GM19099 (cell line): ENCODE results near the gene GNB5.

Experiments used
- POLR2A ChIP-seq: IDR thresholded peaks from 3 replicates; pipeline ENCODE4 v1.6.1; 2011; ENCODE audit warnings: low read depth; ENCODE audit not compliant: insufficient read length; ENCODE audit errors: extremely low read depth

The GNB5 gene

GRCh38 chr15:52218371-52218770, 27.2 kb upstream of the GNB5 start:
- no peak for TF ChIP-seq POLR2A

DNA sequence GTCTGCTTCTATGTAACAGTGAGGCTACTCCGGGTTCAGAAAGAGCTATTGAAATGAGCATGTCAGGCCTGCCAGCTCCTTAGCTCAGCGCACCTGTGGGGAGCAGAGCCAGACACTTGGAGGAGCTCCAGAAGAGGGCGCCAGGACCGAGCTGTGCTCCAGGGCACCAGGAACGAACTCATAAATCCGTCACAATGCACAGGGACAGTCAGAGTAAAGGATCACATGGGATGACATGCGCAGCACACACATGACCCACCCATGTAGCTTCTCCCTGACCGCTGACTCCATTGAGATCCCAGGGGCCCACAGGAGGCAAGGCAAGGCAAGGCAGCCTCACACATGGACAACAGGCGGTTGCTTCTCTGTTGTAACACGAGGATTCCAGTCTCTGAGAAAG, 26.0 kb upstream of the GNB5 start:
- TF ChIP-seq POLR2A: no peak

- no peak for TF ChIP-seq POLR2A
Measured at GRCh38 chr15:52214553-52214952, 23.4 kb upstream of the GNB5 start.

DNA sequence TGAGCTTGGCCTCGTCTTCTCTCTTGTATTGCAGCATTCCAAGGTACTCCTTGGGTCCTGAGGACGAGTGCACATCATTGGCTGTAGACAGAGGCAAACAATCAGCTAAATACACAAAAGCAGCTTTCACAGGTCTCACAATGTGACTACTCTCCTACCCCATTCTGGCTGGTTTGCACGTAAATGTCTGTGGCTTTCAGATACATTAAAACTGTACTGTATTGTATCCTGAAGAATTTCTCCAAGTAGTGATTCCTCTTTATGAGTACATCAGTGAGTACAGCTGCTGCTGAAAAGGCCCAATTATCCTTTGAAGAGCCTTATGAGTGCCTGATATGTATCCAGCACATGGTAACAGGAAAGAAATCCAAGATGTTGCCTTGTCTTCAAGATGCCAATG, 22.0 kb upstream of the GNB5 start:
- no peak for TF ChIP-seq POLR2A

DNA sequence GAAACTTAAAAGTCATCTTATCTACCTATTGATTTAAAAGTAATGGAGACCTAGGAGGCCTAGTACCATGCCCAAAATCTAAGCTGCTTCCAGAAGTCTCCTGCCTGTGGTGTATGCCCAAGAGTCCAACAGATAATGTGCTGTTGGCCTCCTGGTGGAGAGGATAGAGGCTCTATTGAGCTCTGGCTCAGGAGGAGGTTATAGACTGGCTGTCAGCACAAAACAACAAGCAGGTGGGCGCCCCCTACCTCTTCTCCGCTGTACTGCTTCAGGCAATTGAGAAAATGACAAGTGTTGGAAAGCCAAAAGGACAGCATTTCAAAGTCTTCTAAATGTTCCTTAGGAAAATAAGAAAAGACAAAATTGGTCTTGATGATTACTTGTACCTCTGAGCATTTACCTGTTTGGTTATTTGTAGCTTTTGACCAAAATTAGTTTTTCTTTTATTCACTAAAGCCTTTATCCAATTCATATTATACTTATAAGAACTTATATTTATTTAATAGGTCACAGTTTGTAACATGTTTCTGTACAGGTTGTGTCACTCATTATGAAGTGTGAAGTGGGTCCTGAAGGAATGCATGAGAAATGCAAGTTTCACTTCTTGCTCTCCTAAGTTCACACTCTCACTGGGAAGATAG, 17.2 kb upstream of the GNB5 start:
- no peak for TF ChIP-seq POLR2A

DNA sequence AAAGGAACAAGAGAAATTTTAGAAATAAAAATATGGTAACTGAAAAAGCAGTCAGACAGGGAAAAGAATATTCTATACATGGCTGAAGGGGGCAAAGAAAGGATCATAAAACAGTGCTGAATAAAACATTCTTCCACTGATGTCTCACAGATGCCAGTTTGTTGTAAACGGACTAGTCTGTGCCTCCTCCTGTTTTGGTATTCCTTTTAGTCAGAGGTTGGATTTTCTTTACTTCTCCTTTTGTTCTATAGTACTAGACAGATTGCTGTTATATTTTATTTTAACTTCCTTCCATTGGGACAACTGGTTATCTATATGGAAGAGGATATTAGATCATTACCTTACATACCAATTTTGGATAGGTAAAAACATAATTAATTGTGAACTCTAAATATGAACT, 16.0 kb upstream of the GNB5 start:
- TF ChIP-seq POLR2A: no peak

GRCh38 chr15:52206446-52206845, 15.3 kb upstream of the GNB5 start:
- no peak for TF ChIP-seq POLR2A

- no peak for TF ChIP-seq POLR2A
Measured at GRCh38 chr15:52204657-52205056, 13.5 kb upstream of the GNB5 start.

DNA sequence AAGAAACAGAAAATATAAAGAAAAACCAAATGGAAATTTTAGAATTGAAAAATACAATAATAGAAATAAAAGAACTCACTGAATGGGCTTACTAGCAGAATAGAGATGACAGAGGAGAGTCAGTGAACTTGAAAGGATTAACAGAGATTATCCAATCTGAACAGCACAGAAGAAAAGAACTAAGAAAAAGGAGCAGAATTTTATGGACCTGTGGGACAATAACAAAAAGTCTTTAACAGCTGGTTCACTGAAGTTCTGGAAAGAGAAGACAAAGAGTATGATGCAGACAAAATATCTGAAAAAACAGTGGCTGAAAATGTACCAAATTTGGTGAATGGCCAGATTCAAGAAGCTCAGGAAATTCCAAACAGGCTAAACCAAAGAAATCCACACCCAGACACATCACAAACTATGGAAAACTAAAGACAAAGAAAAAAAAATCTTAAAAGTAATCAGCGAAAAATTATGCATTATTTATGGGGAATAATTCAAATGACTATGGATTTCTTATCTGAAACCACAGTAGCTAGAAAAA, 9.7 kb upstream of the GNB5 start:
- no peak for TF ChIP-seq POLR2A

GRCh38 chr15:52199271-52199670, 8.1 kb upstream of the GNB5 start:
- TF ChIP-seq POLR2A: no peak

DNA sequence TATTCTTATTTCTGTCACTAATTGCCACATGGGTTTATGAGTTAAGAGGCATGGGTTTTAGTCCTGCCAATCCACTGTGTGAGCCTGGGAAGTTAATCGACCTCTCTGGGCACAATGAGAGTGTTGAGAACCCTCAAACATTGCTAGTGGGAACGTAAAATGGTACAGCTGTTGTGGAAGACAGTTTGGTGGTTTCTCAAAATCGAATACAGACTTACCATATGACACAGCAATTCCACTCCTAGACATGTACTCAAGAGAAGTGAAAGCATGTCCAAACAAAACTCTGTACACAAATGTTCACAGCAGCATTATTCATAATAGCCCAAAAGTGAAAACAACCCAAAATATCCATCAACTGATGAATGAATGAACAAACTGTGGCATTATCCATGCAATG, 5.7 kb upstream of the GNB5 start:
- TF ChIP-seq POLR2A: no peak

DNA sequence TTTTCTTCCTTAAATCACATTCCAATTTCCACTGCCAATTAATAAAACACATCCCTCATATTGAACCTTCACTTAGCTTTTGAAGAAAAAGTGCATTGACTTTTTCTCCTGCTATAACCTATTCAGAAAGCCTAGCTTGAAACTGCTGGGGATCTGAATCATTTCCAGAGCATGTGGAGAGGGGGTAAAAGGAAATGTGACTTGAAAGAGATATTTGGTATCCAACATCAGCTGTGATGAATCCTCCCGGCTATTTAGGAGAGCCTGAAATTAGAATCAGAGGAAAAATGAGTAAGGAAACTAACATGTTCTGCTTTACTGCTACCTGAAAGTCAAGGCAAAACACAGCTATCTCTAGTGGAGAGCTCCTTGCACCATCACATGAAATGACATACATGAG, 2.6 kb upstream of the GNB5 start:
- TF ChIP-seq POLR2A: no peak

GRCh38 chr15:52193321-52193720, 2.1 kb upstream of the GNB5 start:
- no peak for TF ChIP-seq POLR2A

- TF ChIP-seq POLR2A: no peak
Measured at GRCh38 chr15:52186651-52187486, 4.3 kb downstream of the GNB5 start.

- TF ChIP-seq POLR2A: no peak
Measured at GRCh38 chr15:52185151-52185561, 6.0 kb downstream of the GNB5 start.

DNA sequence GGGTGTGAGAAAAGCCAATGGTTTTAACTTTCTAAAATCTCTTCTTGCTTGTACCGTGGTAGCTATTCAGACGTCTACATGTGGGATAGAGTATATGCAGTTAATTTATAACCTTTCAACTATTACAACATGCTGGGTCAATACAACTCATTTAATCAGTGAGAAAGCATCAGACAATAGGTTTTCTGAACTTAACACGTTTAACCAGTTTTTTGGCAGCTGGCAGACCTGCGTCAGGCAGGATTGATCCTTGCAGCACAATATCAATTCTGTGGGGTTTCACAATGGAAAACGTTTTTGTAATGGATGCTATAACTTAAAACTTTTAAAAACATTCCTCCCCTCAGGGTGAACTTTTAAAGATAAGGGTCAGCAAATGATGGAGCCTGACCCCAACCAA, 6.5 kb downstream of the GNB5 start:
- TF ChIP-seq POLR2A: no peak
